Measurements from ENCODE around the gene OR13C9. TPM values are rescaled to one million over a fixed set of nuclear protein-coding genes. Genes with fewer than 3 reads are reported as not detected.

OR13C9 gene
- total and polyA plus RNA-seq, 10 of the 15 experiments (the other 5 are each of a cell fraction or from before 2014, with no cell fraction given), result not detected

DNA sequence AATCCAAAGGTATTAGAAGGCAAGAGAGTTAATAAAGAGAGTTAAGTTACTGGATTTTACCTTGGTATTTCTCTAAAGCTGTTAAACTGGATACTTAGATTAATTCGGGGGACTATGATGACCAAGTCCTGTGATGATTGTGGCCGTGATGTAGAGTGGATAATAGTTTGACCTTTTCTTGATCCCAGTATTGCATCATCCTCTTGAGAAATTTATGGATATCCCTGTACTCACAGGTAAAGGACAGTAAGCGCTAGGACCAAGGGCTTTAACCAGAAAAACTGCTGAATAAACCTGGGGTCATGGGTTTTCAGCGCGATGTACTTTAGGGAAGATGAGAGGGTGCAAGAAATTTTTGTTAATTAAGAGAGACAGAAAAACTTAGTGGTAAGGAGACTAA is 40.7 kb downstream of the OR13C9 start:
- Histone ChIP-seq H3K4me1 (ENCODE audit: control insufficient read depth, insufficient read depth, low read length) (no peaks in the 10 kb centered on the region), H4K20me1 (ENCODE audit: control insufficient read depth, insufficient read depth) (no peaks in the 10 kb centered on the region), H2AFZ (ENCODE audit: control insufficient read depth, low read depth, low read length) (no peak overlapping the region), H3K4me2 (ENCODE audit: control insufficient read depth, insufficient read depth) (no peak overlapping the region), H3K9me3 (replicated peaks; ENCODE audit: control insufficient read depth, insufficient read depth, low read length) (no peaks in the 10 kb centered on the region), H3K36me3 (ENCODE audit: control insufficient read depth in 2 of 2, insufficient read depth in 2 of 2, low read length in 1 of 2) (no peaks in the 10 kb centered on the region), H3K79me2 (ENCODE audit: control insufficient read depth, insufficient read depth, low read length) (no peaks in the 10 kb centered on the region), H3K9ac (ENCODE audit: control insufficient read depth, insufficient read depth, low read length) (no peak overlapping the region), H3K4me3 (no peak overlapping the region), H3K27me3 (replicated peaks in 1 of 2; ENCODE audit: control insufficient read depth in 2 of 2, insufficient read depth in 2 of 2, low read length in 1 of 2) (no peaks in the 10 kb centered on the region), H3K27ac (ENCODE audit: control insufficient read depth, insufficient read depth) (no peak overlapping the region)
- no TSS peak for BruUV-seq (replicated peaks)
- CTCF ChIA-PET, result no interaction called here
- POLR2A ChIA-PET, result no interaction called here
- DNase-seq (ENCODE audit: low read depth, low spot score) (no peak), ATAC-seq (no peak), FAIRE-seq (no peak)
- intact Hi-C loops (cut with micrococcal nuclease; ENCODE audit: unreplicated experiment) (no loop called here), in situ Hi-C loops (cut with MboI) (no loop called here)
- SMC1A ChIA-PET (ENCODE audit: uncharacterized antibody, unreplicated experiment), result no interaction called here
- TF ChIP-seq BRCA1 (IDR thresholded peaks at IDR 0.05; ENCODE audit: low read depth, low read length), result no peak
- TF ChIP-seq HCFC1 (IDR thresholded peaks at IDR 0.05; ENCODE audit: low read length), result no peak
- no peak for TF ChIP-seq NBN (IDR thresholded peaks at IDR 0.05)
- TF ChIP-seq KLF5 (IDR thresholded peaks at IDR 0.05; ENCODE audit: partially characterized antibody), result no peak
- TF ChIP-seq POU2F2 (IDR thresholded peaks at IDR 0.05; ENCODE audit: borderline replicate concordance, low read depth, low read length), result no peak
- no peak for TF ChIP-seq MEF2B (IDR thresholded peaks at IDR 0.05; ENCODE audit: partially characterized antibody, poor library complexity, severe bottlenecking)
- no peak for TF ChIP-seq RBBP5 (conservative IDR thresholded peaks at IDR 0.05)
- TF ChIP-seq SMAD1 (IDR thresholded peaks at IDR 0.05; ENCODE audit: low read depth, partially characterized antibody), result no peak
- no peak for TF ChIP-seq POLR2A (IDR thresholded peaks at IDR 0.05; ENCODE audit: low read depth, low read length)
- no peak for TF ChIP-seq TBL1XR1 (IDR thresholded peaks at IDR 0.05; ENCODE audit: low read depth, low read length)
- no peak for TF ChIP-seq NFXL1 (IDR thresholded peaks at IDR 0.05; ENCODE audit: borderline replicate concordance)
- no peak for TF ChIP-seq PAX5 (IDR thresholded peaks at IDR 0.05; ENCODE audit: borderline replicate concordance, low read depth, low read length)
- RAD21 ChIA-PET (ENCODE audit: unreplicated experiment), result no interaction called here
- WGBS (ENCODE audit: insufficient coverage, insufficient replicate concordance, low lambda C conversion rate, missing lambda C conversion rate), result 50% methylated on average over 5 of the region's 5 CpGs

GRCh38 chr9:104575456-104575855 is 42.5 kb downstream of the OR13C9 start:
- BruUV-seq (replicated peaks), result no TSS peak
- no peak overlapping the region for H2AFZ ChIP-seq (ENCODE audit: control insufficient read depth, low read depth, low read length)
- H3K27me3 ChIP-seq (replicated peaks in 1 of 2; ENCODE audit: control insufficient read depth in 2 of 2, insufficient read depth in 2 of 2, low read length in 1 of 2), result no peaks in the 10 kb centered on the region
- H3K9ac ChIP-seq (ENCODE audit: control insufficient read depth, insufficient read depth, low read length), result no peak overlapping the region
- no peaks in the 10 kb centered on the region for H3K79me2 ChIP-seq (ENCODE audit: control insufficient read depth, insufficient read depth, low read length)
- ATAC-seq (no peak), DNase-seq (ENCODE audit: low read depth, low spot score) (no peak), FAIRE-seq (no peak)
- H3K9me3 ChIP-seq (replicated peaks; ENCODE audit: control insufficient read depth, insufficient read depth, low read length), result no peaks in the 10 kb centered on the region
- H3K36me3 ChIP-seq (ENCODE audit: control insufficient read depth in 2 of 2, insufficient read depth in 2 of 2, low read length in 1 of 2), result no peaks in the 10 kb centered on the region
- H3K4me2 ChIP-seq (ENCODE audit: control insufficient read depth, insufficient read depth), result no peak overlapping the region
- no peaks in the 10 kb centered on the region for H4K20me1 ChIP-seq (ENCODE audit: control insufficient read depth, insufficient read depth)
- no peak overlapping the region for H3K27ac ChIP-seq (ENCODE audit: control insufficient read depth, insufficient read depth)
- 13% methylated on average over 2 of the region's 2 CpGs for WGBS (ENCODE audit: insufficient coverage, insufficient replicate concordance, low lambda C conversion rate, missing lambda C conversion rate)
- in situ Hi-C loops (cut with MboI), result no loop called here
- ChIA-PET SMC1A (ENCODE audit: uncharacterized antibody, unreplicated experiment) (no interaction called here), RAD21 (ENCODE audit: unreplicated experiment) (no interaction called here), CTCF (interaction anchor here (1.0 kb wide), 1 partner anchor 23 kb away, joined by 3 read pairs; no protein-coding TSS in a partner anchor), POLR2A (no interaction called here)
- H3K4me1 ChIP-seq (ENCODE audit: control insufficient read depth, insufficient read depth, low read length), result no peaks in the 10 kb centered on the region
- intact Hi-C loops (cut with micrococcal nuclease; ENCODE audit: unreplicated experiment), result no loop called here
- no peak overlapping the region for H3K4me3 ChIP-seq
- no peak for TF ChIP-seq EZH2 (IDR thresholded peaks at IDR 0.05; ENCODE audit: borderline replicate concordance, control insufficient read depth, low read depth, low read length)
- no peak for TF ChIP-seq STAT3 (IDR thresholded peaks at IDR 0.05; ENCODE audit: low read depth, low read length)
- no peak for TF ChIP-seq CREM (IDR thresholded peaks at IDR 0.05; ENCODE audit: low read depth)
- no peak for TF ChIP-seq ZNF217 (IDR thresholded peaks at IDR 0.05)
- no peak for TF ChIP-seq ATF7 (IDR thresholded peaks at IDR 0.05; ENCODE audit: low read depth)
- no peak for TF ChIP-seq ASH2L (IDR thresholded peaks at IDR 0.05; ENCODE audit: borderline replicate concordance, low read depth)
- no peak for TF ChIP-seq HDGF (IDR thresholded peaks at IDR 0.05)
- TF ChIP-seq RCOR1 (conservative IDR thresholded peaks at IDR 0.05; ENCODE audit: low read depth, low read length), result no peak
- TF ChIP-seq CHD4 (IDR thresholded peaks at IDR 0.05), result no peak
- no peak for TF ChIP-seq HSF1 (IDR thresholded peaks at IDR 0.05; ENCODE audit: low read depth, low read length)
- TF ChIP-seq BHLHE40 (IDR thresholded peaks at IDR 0.05; ENCODE audit: borderline replicate concordance in 1 of 2, low read depth in 2 of 2, low read length in 1 of 2), result no peak
- TF ChIP-seq MEF2B (IDR thresholded peaks at IDR 0.05; ENCODE audit: partially characterized antibody, poor library complexity, severe bottlenecking), result no peak

Data from GM12878 (cell line).